Endothelial cell (in vitro differentiated cells): Measurements from ENCODE around the gene ATAD1. TPM values are rescaled to one million over a fixed set of nuclear protein-coding genes. Genes with fewer than 3 reads are reported as not detected.

Experiments
- DNase-seq: peaks from one replicate; pipeline ENCODE4 v3.0.0; 2021; ENCODE audit warnings: low spot score
- H3K27ac Mint-ChIP-seq: one replicate; pipeline ENCODE4 v1.8.0; 2021; ENCODE audit warnings: mixed read lengths, inconsistent platforms; ENCODE audit not compliant: unreplicated experiment
- H3K27me3 Mint-ChIP-seq: one replicate; pipeline ENCODE4 v1.8.0; 2021; ENCODE audit warnings: mild to moderate bottlenecking, moderate library complexity, mixed read lengths, inconsistent platforms; ENCODE audit not compliant: unreplicated experiment
- H3K36me3 Mint-ChIP-seq: one replicate; pipeline ENCODE4 v1.8.0; 2021; ENCODE audit warnings: mild to moderate bottlenecking, low read depth, mixed read lengths, inconsistent platforms; ENCODE audit not compliant: unreplicated experiment
- H3K4me1 Mint-ChIP-seq: one replicate; pipeline ENCODE4 v1.8.0; 2021; ENCODE audit warnings: mild to moderate bottlenecking, mixed read lengths, inconsistent platforms; ENCODE audit not compliant: unreplicated experiment
- H3K4me3 Mint-ChIP-seq: one replicate; pipeline ENCODE4 v1.8.0; 2021; ENCODE audit warnings: mild to moderate bottlenecking, mixed read lengths, inconsistent platforms; ENCODE audit not compliant: unreplicated experiment
- H3K9me3 Mint-ChIP-seq: one replicate; pipeline ENCODE4 v1.8.0; 2021; ENCODE audit warnings: mixed read lengths, inconsistent platforms; ENCODE audit not compliant: unreplicated experiment
- total RNA-seq: library from RNA; stranded (reverse); fragmentation: NEBNext Ultra II Directional; extraction: Animal tissue kit (Norgen Biotek cat#: 25700); gene quantifications from one replicate; pipeline ENCODE4 v1.2.1, GENCODE V29; 2021; ENCODE audit not compliant: unreplicated experiment
- TF ChIP-seq, protein P1 (sequence below): fragments of 200-600 bp; sonication (generic); IDR thresholded peaks from one replicate; pipeline ENCODE4 v1.5.0; 2021; ENCODE audit warnings: antibody characterized with exemption; ENCODE audit not compliant: unreplicated experiment

The ATAD1 gene
- total RNA-seq, 1 donor from 2014 or later, result 38.0 TPM

DNA sequence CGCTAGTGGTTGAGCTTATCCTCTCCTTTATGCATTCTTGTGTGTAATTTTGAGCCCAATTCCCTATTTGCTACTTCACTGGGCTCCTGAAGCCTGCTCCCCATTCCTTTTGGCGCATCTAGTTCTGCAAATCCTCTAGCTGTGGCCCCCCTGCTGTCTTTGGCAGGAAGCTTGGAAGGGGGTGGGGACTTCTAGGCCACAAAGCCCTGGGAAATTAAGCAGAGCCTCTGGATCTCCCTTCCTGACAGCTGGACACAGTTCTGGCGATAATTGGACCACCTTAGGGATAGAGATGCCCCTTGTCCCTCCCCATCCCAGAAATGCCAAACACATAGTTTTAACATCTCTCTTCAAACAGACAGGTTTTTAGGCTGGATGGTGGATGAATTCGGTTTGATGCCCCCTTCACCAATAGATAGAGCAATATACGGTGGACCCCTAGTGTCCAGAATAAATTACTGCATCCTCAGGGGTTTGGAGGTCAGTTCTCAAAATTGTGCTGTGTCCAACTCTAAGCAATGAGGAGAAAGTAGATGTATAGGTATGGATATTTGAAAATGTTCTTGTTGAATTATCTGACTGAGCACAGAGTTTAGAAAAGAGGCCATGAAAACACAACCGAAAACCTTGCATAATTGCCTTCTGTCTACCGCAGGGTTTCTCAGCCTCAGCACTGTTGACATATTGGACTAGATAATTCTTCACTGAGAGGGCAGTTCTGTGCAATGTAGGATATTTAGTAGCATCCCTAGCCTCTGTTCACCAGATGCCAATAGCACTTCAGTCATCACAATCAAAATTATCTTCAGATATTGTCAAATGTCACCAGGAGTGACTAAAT, 82.8 kb downstream of the ATAD1 start:
- H3K9me3 Mint-ChIP-seq, result no peaks in the 10 kb centered on the region
- H3K4me1 Mint-ChIP-seq, result peaks cover 9% of the 10 kb centered on the region
- no peak overlapping the region for H3K4me3 Mint-ChIP-seq
- DNase-seq, result peak; percentile 33
- H3K36me3 Mint-ChIP-seq, result no peaks in the 10 kb centered on the region
- TF ChIP-seq, protein P1, sequence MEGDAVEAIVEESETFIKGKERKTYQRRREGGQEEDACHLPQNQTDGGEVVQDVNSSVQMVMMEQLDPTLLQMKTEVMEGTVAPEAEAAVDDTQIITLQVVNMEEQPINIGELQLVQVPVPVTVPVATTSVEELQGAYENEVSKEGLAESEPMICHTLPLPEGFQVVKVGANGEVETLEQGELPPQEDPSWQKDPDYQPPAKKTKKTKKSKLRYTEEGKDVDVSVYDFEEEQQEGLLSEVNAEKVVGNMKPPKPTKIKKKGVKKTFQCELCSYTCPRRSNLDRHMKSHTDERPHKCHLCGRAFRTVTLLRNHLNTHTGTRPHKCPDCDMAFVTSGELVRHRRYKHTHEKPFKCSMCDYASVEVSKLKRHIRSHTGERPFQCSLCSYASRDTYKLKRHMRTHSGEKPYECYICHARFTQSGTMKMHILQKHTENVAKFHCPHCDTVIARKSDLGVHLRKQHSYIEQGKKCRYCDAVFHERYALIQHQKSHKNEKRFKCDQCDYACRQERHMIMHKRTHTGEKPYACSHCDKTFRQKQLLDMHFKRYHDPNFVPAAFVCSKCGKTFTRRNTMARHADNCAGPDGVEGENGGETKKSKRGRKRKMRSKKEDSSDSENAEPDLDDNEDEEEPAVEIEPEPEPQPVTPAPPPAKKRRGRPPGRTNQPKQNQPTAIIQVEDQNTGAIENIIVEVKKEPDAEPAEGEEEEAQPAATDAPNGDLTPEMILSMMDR, result peak; percentile 92
- H3K27ac Mint-ChIP-seq, result no peak overlapping the region
- peaks cover 3% of the 10 kb centered on the region for H3K27me3 Mint-ChIP-seq

DNA sequence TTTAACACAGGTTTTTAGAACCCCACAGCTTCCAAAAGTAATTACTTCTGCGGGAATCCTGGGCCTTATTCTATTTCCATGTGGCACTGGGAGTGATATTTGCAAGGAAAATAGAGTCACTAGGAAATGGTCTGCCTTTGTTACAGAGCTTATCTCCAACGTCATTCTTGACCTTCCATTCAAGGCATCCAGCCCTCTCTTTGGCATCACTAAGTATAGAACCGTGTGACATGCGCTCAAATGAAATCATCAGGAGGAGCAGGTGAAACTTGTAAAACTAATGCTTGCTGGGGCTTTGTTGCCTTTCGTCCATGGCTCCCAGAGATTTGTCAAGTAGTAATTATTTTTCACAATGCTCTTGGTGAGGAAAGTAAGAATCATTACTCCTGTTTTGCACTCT, 84.9 kb downstream of the ATAD1 start:
- Mint-ChIP-seq H3K27me3 (peaks cover 3% of the 10 kb centered on the region), H3K27ac (no peak overlapping the region), H3K36me3 (no peaks in the 10 kb centered on the region), H3K9me3 (no peaks in the 10 kb centered on the region), H3K4me1 (peaks cover 9% of the 10 kb centered on the region), H3K4me3 (no peak overlapping the region)
- DNase-seq, result no peak
- TF ChIP-seq, protein P1, result no peak

DNA sequence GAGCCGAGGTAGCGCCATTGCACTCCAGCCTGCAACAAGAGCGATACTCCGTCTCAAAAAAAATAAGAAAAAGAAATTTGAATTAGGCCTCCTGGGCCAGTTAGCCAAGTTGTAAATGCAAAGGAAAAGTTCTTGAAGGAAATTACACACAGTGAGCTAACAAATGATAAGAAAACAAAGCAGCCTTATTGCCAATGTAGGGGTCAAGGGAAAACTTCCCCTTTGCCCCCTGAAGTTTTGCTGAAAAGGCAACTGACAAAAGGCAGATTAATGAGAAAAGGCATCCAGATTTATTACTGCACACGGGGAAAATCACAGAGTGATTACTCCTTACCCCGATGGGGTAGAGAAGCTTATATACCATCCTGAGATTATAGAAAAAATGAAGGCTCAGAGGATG, 88.1 kb downstream of the ATAD1 start:
- Mint-ChIP-seq H3K4me3 (no peak overlapping the region), H3K36me3 (no peaks in the 10 kb centered on the region), H3K4me1 (peaks cover 7% of the 10 kb centered on the region), H3K9me3 (no peaks in the 10 kb centered on the region), H3K27me3 (peaks cover 3% of the 10 kb centered on the region), H3K27ac (no peak overlapping the region)
- no peak for DNase-seq
- TF ChIP-seq, protein P1, result no peak

DNA sequence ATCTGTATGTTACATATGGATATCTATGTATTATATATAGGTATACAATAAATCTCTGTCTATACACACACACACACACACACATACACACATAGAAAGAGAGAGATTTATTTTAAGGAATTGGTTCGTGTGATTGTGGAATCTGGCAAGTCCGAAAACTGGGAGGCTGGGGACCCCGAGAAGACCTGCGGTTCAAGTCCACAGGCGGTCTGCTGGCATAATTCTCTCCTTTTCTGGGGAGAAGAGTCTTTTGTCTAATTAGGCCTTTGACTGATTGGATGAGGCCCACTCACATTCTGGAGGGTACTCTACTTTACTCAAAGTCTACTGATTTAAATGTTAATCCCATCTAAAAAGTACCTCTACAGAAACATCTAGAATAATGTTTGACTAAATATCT, 93.2 kb downstream of the ATAD1 start:
- peaks cover 3% of the 10 kb centered on the region for H3K4me1 Mint-ChIP-seq
- no peak overlapping the region for H3K4me3 Mint-ChIP-seq
- H3K27ac Mint-ChIP-seq, result no peak overlapping the region
- TF ChIP-seq, protein P1, result no peak
- no peaks in the 10 kb centered on the region for H3K36me3 Mint-ChIP-seq
- H3K27me3 Mint-ChIP-seq, result no peaks in the 10 kb centered on the region
- no peak for DNase-seq
- H3K9me3 Mint-ChIP-seq, result no peaks in the 10 kb centered on the region

DNA sequence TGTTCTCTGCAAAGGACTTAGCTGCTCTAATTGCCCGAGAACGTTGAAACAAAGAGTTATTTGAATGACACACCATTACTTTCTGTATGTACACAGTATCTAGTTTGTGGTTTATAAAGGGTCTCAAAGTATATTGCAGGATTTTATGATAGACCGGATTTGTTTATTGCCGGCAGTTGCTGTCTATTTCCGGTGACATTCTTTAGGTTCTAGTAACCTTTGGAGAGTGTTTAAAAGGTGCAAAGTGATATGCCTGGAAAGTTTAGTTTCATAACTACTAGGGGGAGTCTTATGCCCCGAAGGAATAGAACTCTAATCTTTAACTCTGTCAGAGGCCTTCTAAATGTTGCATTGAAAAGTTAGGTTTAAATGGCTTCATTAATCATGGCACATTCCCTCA, 94.5 kb downstream of the ATAD1 start:
- TF ChIP-seq, protein P1, result no peak
- no peaks in the 10 kb centered on the region for H3K27me3 Mint-ChIP-seq
- H3K4me3 Mint-ChIP-seq, result no peak overlapping the region
- H3K9me3 Mint-ChIP-seq, result no peaks in the 10 kb centered on the region
- peaks cover 3% of the 10 kb centered on the region for H3K4me1 Mint-ChIP-seq
- no peak for DNase-seq
- no peaks in the 10 kb centered on the region for H3K36me3 Mint-ChIP-seq
- no peak overlapping the region for H3K27ac Mint-ChIP-seq
